PC-9 (cell line): ENCODE data around the gene ACTR3C.

ENCODE experiments used
- EZH2 ChIP-seq: fragments of 200-600 bp; sonication (generic); IDR thresholded peaks from 2 replicates; pipeline ENCODE4 v1.8.0; 2017; ENCODE audit warnings: antibody characterized with exemption, low read depth
- TF ChIP-seq, protein P1 (sequence below): fragments of 200-600 bp; sonication (generic); conservative IDR thresholded peaks from 2 replicates; pipeline ENCODE4 v1.6.1; 2017; ENCODE audit warnings: mixed run types, antibody characterized with exemption, mild to moderate bottlenecking, moderate library complexity

DNA sequence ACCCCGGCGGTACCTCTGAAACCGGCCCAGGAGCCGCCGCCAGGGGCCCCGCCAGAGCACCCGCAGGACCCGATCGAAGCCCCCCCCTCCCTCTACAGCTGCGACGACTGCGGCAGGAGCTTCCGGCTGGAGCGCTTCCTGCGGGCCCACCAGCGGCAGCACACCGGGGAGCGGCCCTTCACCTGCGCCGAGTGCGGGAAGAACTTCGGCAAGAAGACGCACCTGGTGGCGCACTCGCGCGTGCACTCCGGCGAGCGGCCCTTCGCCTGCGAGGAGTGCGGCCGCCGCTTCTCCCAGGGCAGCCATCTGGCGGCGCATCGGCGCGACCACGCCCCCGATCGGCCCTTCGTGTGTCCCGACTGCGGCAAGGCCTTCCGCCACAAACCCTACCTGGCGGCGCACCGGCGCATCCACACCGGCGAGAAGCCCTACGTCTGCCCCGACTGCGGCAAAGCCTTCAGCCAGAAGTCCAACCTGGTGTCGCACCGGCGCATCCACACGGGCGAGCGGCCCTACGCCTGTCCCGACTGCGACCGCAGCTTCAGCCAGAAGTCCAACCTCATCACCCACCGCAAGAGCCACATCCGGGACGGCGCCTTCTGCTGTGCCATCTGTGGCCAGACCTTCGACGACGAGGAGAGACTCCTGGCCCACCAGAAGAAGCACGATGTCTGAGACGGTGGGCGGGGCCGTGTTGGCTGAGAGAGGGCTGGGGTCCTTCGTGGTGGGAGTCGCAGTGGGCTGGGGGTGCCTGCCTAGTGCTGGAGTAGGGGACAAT is 49.1 kb upstream of the ACTR3C start:
- TF ChIP-seq, protein P1, sequence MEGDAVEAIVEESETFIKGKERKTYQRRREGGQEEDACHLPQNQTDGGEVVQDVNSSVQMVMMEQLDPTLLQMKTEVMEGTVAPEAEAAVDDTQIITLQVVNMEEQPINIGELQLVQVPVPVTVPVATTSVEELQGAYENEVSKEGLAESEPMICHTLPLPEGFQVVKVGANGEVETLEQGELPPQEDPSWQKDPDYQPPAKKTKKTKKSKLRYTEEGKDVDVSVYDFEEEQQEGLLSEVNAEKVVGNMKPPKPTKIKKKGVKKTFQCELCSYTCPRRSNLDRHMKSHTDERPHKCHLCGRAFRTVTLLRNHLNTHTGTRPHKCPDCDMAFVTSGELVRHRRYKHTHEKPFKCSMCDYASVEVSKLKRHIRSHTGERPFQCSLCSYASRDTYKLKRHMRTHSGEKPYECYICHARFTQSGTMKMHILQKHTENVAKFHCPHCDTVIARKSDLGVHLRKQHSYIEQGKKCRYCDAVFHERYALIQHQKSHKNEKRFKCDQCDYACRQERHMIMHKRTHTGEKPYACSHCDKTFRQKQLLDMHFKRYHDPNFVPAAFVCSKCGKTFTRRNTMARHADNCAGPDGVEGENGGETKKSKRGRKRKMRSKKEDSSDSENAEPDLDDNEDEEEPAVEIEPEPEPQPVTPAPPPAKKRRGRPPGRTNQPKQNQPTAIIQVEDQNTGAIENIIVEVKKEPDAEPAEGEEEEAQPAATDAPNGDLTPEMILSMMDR, result no peak
- TF ChIP-seq EZH2, result no peak
